A549 (cell line): Measurements from ENCODE around the gene ADSL.

Source experiments
- CEBPB ChIP-seq, 2 experiments: fragments of >200 bp in 1 of 2; sonication (Bioruptor Twin) in 1 of 2; formaldehyde crosslinking in 1 of 2; IDR thresholded peaks; 2 replicates each; pipeline ENCODE4 v1.6.1; 2012 to 2016
- EP300 ChIP-seq, 2 experiments: fragments of >200 bp; sonication (Bioruptor Twin); formaldehyde crosslinking; IDR thresholded peaks; 2 replicates in 1 of 2; 3 replicates in 1 of 2; pipeline ENCODE4 v1.6.1; 2016 to 2017
- HDAC2 ChIP-seq: fragments of 200-600 bp; sonication (generic); IDR thresholded peaks from 2 replicates; pipeline ENCODE4 v1.6.1; 2016
- HOXA7 ChIP-seq: fragments of 250-450 bp; sonication (Bioruptor Pico); IDR thresholded peaks from 2 replicates; pipeline ENCODE4 v1.5.0; 2020; ENCODE audit warnings: mild to moderate bottlenecking, moderate library complexity
- USF2 ChIP-seq: fragments of 450-650 bp; IDR thresholded peaks from 2 replicates; pipeline ENCODE4 v1.6.1; 2014; ENCODE audit warnings: antibody characterized with exemption

- TF ChIP-seq CEBPB (IDR thresholded peaks at IDR 0.05) (no peak), EP300 (IDR thresholded peaks at IDR 0.05) (no peak), HOXA7 (CRISPR knock-in tag) (no peak), USF2 (no peak), HDAC2 (no peak)
These were observed 72.3 kb downstream of the ADSL start for GRCh38 chr22:40418366-40419201.
